IMR-90 (cell line): Measurements from ENCODE around the gene PARL. TPM values are rescaled to one million over a fixed set of nuclear protein-coding genes. Genes with fewer than 3 reads are reported as not detected.

Source experiments
- ATAC-seq: fragments of 200-7000 bp; cut with Tn5 transposase; 2 replicates; pipeline ENCODE4 v1.9.1; 2020; ENCODE audit warnings: low read depth, mild to moderate bottlenecking, moderate library complexity
- BruUV-seq: library from RNA; stranded (reverse); fragments of 400-500 nt; replicated peaks from 2 replicates; lab custom pipeline; 2021; lab: Mats Ljungman, UMichigan
- CTCF ChIA-PET: fragments of 300-600 bp; formaldehyde crosslinking; extraction: SDS; loops from one replicate; lab custom pipeline; 2021; ENCODE audit warnings: antibody characterized with exemption; lab: Yijun Ruan, JAX
- POLR2A ChIA-PET: fragments of 300-600 bp; sonication (Branson Sonifier 250); formaldehyde crosslinking; loops from one replicate; lab custom pipeline; 2022; ENCODE audit warnings: antibody characterized with exemption; ENCODE audit not compliant: unreplicated experiment; lab: Charles Lee
- DNase-seq: peaks from one replicate; pipeline ENCODE4 v3.0.0; 2013
- H2AFZ ChIP-seq: replicated peaks from 2 replicates; pipeline ENCODE3; 2013; ENCODE audit warnings: low read length, mild to moderate bottlenecking; ENCODE audit not compliant: poor library complexity
- H2AK5ac ChIP-seq: 2 replicates; pipeline ENCODE4 v1.6.1; 2013; ENCODE audit warnings: low read depth, low read length, inconsistent platforms
- H2AK9ac ChIP-seq: replicated peaks from 2 replicates; pipeline ENCODE3; 2013; ENCODE audit warnings: mild to moderate bottlenecking, low read depth, low read length, moderate library complexity; ENCODE audit not compliant: poor library complexity
- H2BK120ac ChIP-seq: 2 replicates; pipeline ENCODE4 v1.6.1; 2013; ENCODE audit warnings: low read depth, low read length, inconsistent platforms
- H2BK15ac ChIP-seq: 3 replicates; pipeline ENCODE4 v1.6.1; 2013; ENCODE audit warnings: low read depth, low read length, inconsistent platforms
- H2BK20ac ChIP-seq: 2 replicates; pipeline ENCODE4 v1.6.1; 2013; ENCODE audit warnings: low read depth, mild to moderate bottlenecking, inconsistent platforms, low read length, moderate library complexity
- H2BK5ac ChIP-seq: 2 replicates; pipeline ENCODE4 v1.6.1; 2013; ENCODE audit warnings: mild to moderate bottlenecking, low read depth, low read length, inconsistent platforms; ENCODE audit not compliant: poor library complexity, severe bottlenecking
- H3K14ac ChIP-seq: replicated peaks from 2 replicates; pipeline ENCODE4 v1.6.1; 2013; ENCODE audit warnings: low read depth, low read length, inconsistent platforms
- H3K18ac ChIP-seq: 2 replicates; pipeline ENCODE4 v1.6.1; 2013; ENCODE audit warnings: low read depth, low read length, control low read depth
- H3K23ac ChIP-seq: 2 replicates; pipeline ENCODE4 v1.6.1; 2013; ENCODE audit warnings: low read depth, low read length, inconsistent platforms
- H3K27ac ChIP-seq: 2 replicates; pipeline ENCODE4 v1.5.1; 2013; ENCODE audit warnings: mild to moderate bottlenecking, control low read depth, low read length; ENCODE audit not compliant: insufficient read depth
- H3K27me3 ChIP-seq: 2 replicates; pipeline ENCODE4 v1.6.1; 2013; ENCODE audit warnings: low read length; ENCODE audit not compliant: control insufficient read depth, insufficient read depth
- H3K36me3 ChIP-seq: 2 replicates; pipeline ENCODE4 v1.6.1; 2013; ENCODE audit warnings: low read length, mixed read lengths; ENCODE audit not compliant: control insufficient read depth, insufficient read depth
- H3K4ac ChIP-seq: 2 replicates; pipeline ENCODE4 v1.6.1; 2013; ENCODE audit warnings: low read depth, low read length, inconsistent platforms
- H3K4me1 ChIP-seq: 2 replicates; pipeline ENCODE4 v1.6.1; 2013; ENCODE audit warnings: low read length, mixed read lengths; ENCODE audit not compliant: control insufficient read depth, insufficient read depth
- H3K4me2 ChIP-seq: 2 replicates; pipeline ENCODE4 v1.6.1; 2013; ENCODE audit warnings: low read depth, mild to moderate bottlenecking, control low read depth, low read length, moderate library complexity
- H3K4me3 ChIP-seq: 2 replicates; pipeline ENCODE4 v1.5.1; 2013; ENCODE audit warnings: low read depth, mild to moderate bottlenecking, control low read depth, low read length, moderate library complexity; ENCODE audit not compliant: insufficient read depth
- H3K56ac ChIP-seq: 2 replicates; pipeline ENCODE4 v1.6.1; 2013; ENCODE audit warnings: low read length, inconsistent platforms; ENCODE audit not compliant: insufficient read depth; ENCODE audit errors: extremely low read depth
- H3K79me1 ChIP-seq, 2 experiments: 2 replicates each; pipeline ENCODE4 v1.6.1; 2013; ENCODE audit warnings: low read length in 2 of 2, inconsistent platforms in 1 of 2, low read depth in 1 of 2
- H3K9ac ChIP-seq: 2 replicates; pipeline ENCODE4 v1.6.1; 2013; ENCODE audit warnings: low read depth, low read length, control low read depth
- H3K9me1 ChIP-seq: 2 replicates; pipeline ENCODE4 v1.6.1; 2013; ENCODE audit warnings: low read length, inconsistent platforms; ENCODE audit not compliant: insufficient read depth
- H3K9me3 ChIP-seq: 2 replicates; pipeline ENCODE4 v1.6.1; 2013; ENCODE audit warnings: low read length; ENCODE audit not compliant: control insufficient read depth, insufficient read depth
- H4K20me1 ChIP-seq: 2 replicates; pipeline ENCODE4 v1.6.1; 2013; ENCODE audit warnings: low read length, inconsistent platforms; ENCODE audit not compliant: insufficient read depth
- H4K5ac ChIP-seq: 2 replicates; pipeline ENCODE4 v1.6.1; 2013; ENCODE audit warnings: mild to moderate bottlenecking, low read depth, low read length, control low read depth
- H4K8ac ChIP-seq, 2 experiments: 2 replicates each; pipeline ENCODE4 v1.6.1; 2013; ENCODE audit warnings: low read depth in 2 of 2, low read length in 2 of 2, control low read depth in 1 of 2, inconsistent platforms in 1 of 2
- H4K91ac ChIP-seq: 2 replicates; pipeline ENCODE4 v1.6.1; 2013; ENCODE audit warnings: low read depth, low read length, inconsistent platforms; ENCODE audit not compliant: insufficient read depth
- BHLHE40 ChIP-seq: fragments of 150-350 bp; IDR thresholded peaks from 2 replicates; pipeline ENCODE4 v1.6.1; 2016; ENCODE audit warnings: mild to moderate bottlenecking, low read depth, low read length
- CEBPB ChIP-seq: IDR thresholded peaks from 2 replicates; pipeline ENCODE4 v1.6.1; 2012; ENCODE audit warnings: low read depth, low read length, improper control_type of control experiment
- CHD1 ChIP-seq: IDR thresholded peaks from 2 replicates; pipeline ENCODE4 v1.6.1; 2012; ENCODE audit warnings: low read depth, low read length, improper control_type of control experiment
- CTCF ChIP-seq: conservative IDR thresholded peaks from 2 replicates; pipeline ENCODE4 v1.5.1; 2012; ENCODE audit warnings: mild to moderate bottlenecking, low read depth, low read length, improper control_type of control experiment
- ELK1 ChIP-seq: fragments of 150-350 bp; IDR thresholded peaks from 2 replicates; pipeline ENCODE4 v1.6.1; 2016; ENCODE audit warnings: low read depth, mild to moderate bottlenecking, low read length, moderate library complexity, borderline replicate concordance
- FOS ChIP-seq: fragments of 150-350 bp; IDR thresholded peaks from 2 replicates; pipeline ENCODE4 v1.6.1; 2016; ENCODE audit warnings: low read depth, low read length
- MAFK ChIP-seq: IDR thresholded peaks from 2 replicates; pipeline ENCODE4 v1.6.1; 2012; ENCODE audit warnings: low read depth, low read length, improper control_type of control experiment
- MAZ ChIP-seq: IDR thresholded peaks from 2 replicates; pipeline ENCODE4 v1.6.1; 2012; ENCODE audit warnings: low read depth, mild to moderate bottlenecking, low read length, improper control_type of control experiment, moderate library complexity, borderline replicate concordance
- MXI1 ChIP-seq: IDR thresholded peaks from 2 replicates; pipeline ENCODE4 v1.6.1; 2012; ENCODE audit warnings: low read depth, mild to moderate bottlenecking, low read length, moderate library complexity, borderline replicate concordance
- NFE2L2 ChIP-seq: fragments of 150-350 bp; IDR thresholded peaks from 2 replicates; pipeline ENCODE4 v1.6.1; 2016; ENCODE audit warnings: low read depth, mild to moderate bottlenecking, low read length
- POLR2A ChIP-seq: IDR thresholded peaks from 2 replicates; pipeline ENCODE4 v1.6.1; 2012; ENCODE audit warnings: mild to moderate bottlenecking, low read depth, low read length
- RAD21 ChIP-seq: IDR thresholded peaks from 2 replicates; pipeline ENCODE4 v1.6.1; 2012; ENCODE audit warnings: low read length, improper control_type of control experiment
- RCOR1 ChIP-seq: IDR thresholded peaks from 2 replicates; pipeline ENCODE4 v1.6.1; 2012; ENCODE audit warnings: mild to moderate bottlenecking, low read length, improper control_type of control experiment; ENCODE audit not compliant: insufficient replicate concordance
- RFX5 ChIP-seq: IDR thresholded peaks from 2 replicates; pipeline ENCODE4 v1.8.0; 2012; ENCODE audit warnings: low read depth, mild to moderate bottlenecking, low read length, moderate library complexity
- SMC3 ChIP-seq: fragments of 150-350 bp; IDR thresholded peaks from 2 replicates; pipeline ENCODE4 v1.6.1; 2016; ENCODE audit warnings: low read depth, mild to moderate bottlenecking, antibody characterized with exemption, low read length, moderate library complexity
- USF2 ChIP-seq: fragments of 150-350 bp; IDR thresholded peaks from 2 replicates; pipeline ENCODE4 v1.6.1; 2017; ENCODE audit warnings: mild to moderate bottlenecking, antibody characterized with exemption, low read length, low read depth
- WGBS, 2 experiments: methylation state at CpG; one replicate each; pipeline versions ENCODE4 v1.1.5 to v1.1.7; 2013; ENCODE audit warnings: missing lambda C conversion rate in 2 of 2; ENCODE audit not compliant: insufficient read length in 1 of 2; ENCODE audit errors: extremely low coverage in 2 of 2; 5-methylcytosine and 5-hydroxymethylcytosine counted together
- dilution Hi-C: fragments of 300-500 bp; cut with HindIII; formaldehyde crosslinking; loops from one replicate; pipeline ENCODE4 v1.14.3; 2018; ENCODE audit warnings: low sequenced_read_pairs; ENCODE audit not compliant: unreplicated experiment
- in situ Hi-C: fragments of 300-500 bp; cut with MboI; formaldehyde crosslinking; loops from 3 replicates; pipeline ENCODE4 v1.14.3; 2019; ENCODE audit warnings: low sequenced_read_pairs, inconsistent platforms, mixed read lengths
- intact Hi-C: fragments of 100-400 bp; cut with micrococcal nuclease; formaldehyde crosslinking; loops from 2 replicates; pipeline ENCODE4 v1.10.0; 2022
- polyA plus RNA-seq, 3 experiments: library from polyadenylated mRNA; depleted of rRNA; stranded (reverse); fragments of >200 nt; gene quantifications; 2 replicates each; pipeline ENCODE4 v1.2.3, GENCODE V29; 2012; ENCODE audit warnings: low replicate concordance in 1 of 3
- total RNA-seq: library from RNA; depleted of rRNA; stranded (reverse); fragments of >200 nt; gene quantifications from 2 replicates; pipeline ENCODE4 v1.2.3, GENCODE V29; 2012

Gene PARL
- total and polyA plus RNA-seq, 2 of the 4 experiments (the other 2 are of a cell fraction): 35.5 to 42.6 TPM

GRCh38 chr3:183814240-183814639 lies 70.4 kb downstream of the PARL start:
- Histone ChIP-seq H3K4me3 (no peak overlapping the region), H2BK5ac (no peak overlapping the region), H3K14ac (no peak overlapping the region), H3K56ac (no peak overlapping the region), H3K79me1 (peaks cover 0 to 8% of the 10 kb centered on the region in 2 experiments; a peak in 1 of 4 replicates), H3K9me3 (no peaks in the 10 kb centered on the region), H4K8ac (no peak overlapping the region), H3K9ac (no peak overlapping the region), H2AK5ac (no peak overlapping the region), H4K20me1 (peaks cover 6% of the 10 kb centered on the region; the same call in 1 of the 2 replicates), H2BK20ac (no peak overlapping the region), H2BK120ac (no peak overlapping the region), H3K4me2 (no peak overlapping the region), H3K27ac (no peak overlapping the region), H4K5ac (no peak overlapping the region), H3K27me3 (no peaks in the 10 kb centered on the region), H3K9me1 (peaks cover 5% of the 10 kb centered on the region; the same call in 1 of the 2 replicates), H3K18ac (no peak overlapping the region), H2AFZ (no peak overlapping the region), H3K23ac (no peak overlapping the region), H3K4me1 (peaks cover 2% of the 10 kb centered on the region), H2AK9ac (no peak overlapping the region), H4K91ac (no peak overlapping the region), H3K4ac (no peak overlapping the region), H2BK15ac (no peak overlapping the region), H3K36me3 (peaks cover 35% of the 10 kb centered on the region)
- no peak for ATAC-seq
- no peak for DNase-seq
- no TSS peak for BruUV-seq
- intact Hi-C loops (no loop called here), in situ Hi-C loops (no loop called here), dilution Hi-C loops (no loop called here)
- CTCF ChIA-PET: interaction anchor here (0.7 to 1.8 kb wide), 2 partner anchors 11 to 71 kb away, joined by 3 to 4 read pairs; partner anchors contain the start of gene MAP6D1
- POLR2A ChIA-PET: no interaction called here
- no CpG with 5 or more reads among the region's 1 CpG for WGBS, 2 experiments
- TF ChIP-seq BHLHE40 (no peak), SMC3 (no peak), MXI1 (no peak), RFX5 (no peak), RCOR1 (no peak), FOS (no peak), POLR2A (no peak), CEBPB (no peak), USF2 (no peak), CTCF (no peak), MAZ (no peak), CHD1 (no peak), MAFK (no peak), ELK1 (no peak), NFE2L2 (no peak), RAD21 (no peak)
